ENCODE results near the gene CCDC154.

CCDC154 gene

DNA sequence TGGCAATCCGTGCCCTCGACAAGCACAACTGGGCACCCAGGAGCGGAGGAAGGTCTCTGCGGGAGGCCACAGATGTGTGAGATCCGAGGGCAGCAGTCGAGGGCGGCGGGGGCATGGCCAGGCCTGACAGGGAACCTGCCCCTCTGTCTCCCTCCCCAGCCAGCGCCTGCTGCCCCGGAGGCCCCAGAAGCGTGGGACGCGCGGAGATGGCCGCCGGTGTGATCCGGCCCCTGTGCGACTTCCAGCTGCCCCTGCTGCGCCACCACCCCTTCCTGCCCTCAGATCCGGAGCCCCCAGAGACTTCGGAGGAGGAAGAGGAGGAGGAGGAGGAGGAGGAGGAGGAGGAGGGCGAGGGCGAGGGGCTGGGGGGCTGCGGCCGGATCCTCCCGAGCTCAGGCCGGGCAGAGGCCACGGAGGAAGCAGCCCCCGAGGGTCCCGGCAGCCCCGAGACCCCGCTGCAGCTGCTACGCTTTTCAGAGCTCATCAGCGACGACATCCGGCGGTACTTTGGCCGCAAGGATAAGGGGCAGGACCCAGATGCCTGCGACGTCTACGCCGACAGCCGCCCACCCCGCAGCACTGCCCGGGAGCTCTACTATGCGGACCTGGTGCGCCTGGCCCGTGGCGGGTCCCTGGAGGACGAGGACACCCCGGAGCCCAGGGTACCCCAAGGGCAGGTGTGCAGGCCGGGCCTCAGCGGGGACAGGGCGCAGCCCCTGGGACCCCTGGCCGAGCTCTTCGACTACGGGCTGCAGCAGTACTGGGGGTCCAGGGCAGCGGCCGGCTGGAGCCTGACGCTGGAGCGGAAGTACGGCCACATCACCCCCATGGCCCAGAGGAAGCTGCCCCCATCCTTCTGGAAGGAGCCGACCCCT is 11.7 kb downstream of the CCDC154 start:
- Histone ChIP-seq H3K27ac (no peak overlapping the region), H3K27me3 (replicated peaks) (peaks cover 7% of the 10 kb centered on the region), H3K36me3 (replicated peaks) (no peaks in the 10 kb centered on the region), H3K4me3 (ENCODE audit: low read depth, low read length) (no peak overlapping the region)
- DNase-seq: no peak
- no peak for TF ChIP-seq CTCF (IDR thresholded peaks at IDR 0.05; ENCODE audit: low read depth, low read length, missing control alignments)
- in situ Hi-C loops (cut with HindIII; ENCODE audit: low pct_ligation_motif_present, low sequenced_read_pairs): no loop called here

GRCh38 chr16:1431497-1432270 is 12.7 kb downstream of the CCDC154 start:
- in situ Hi-C loops (cut with HindIII; ENCODE audit: low pct_ligation_motif_present, low sequenced_read_pairs): no loop called here
- no peak for DNase-seq
- Histone ChIP-seq H3K27me3 (replicated peaks) (peaks cover 7% of the 10 kb centered on the region), H3K27ac (no peak overlapping the region), H3K36me3 (replicated peaks) (no peaks in the 10 kb centered on the region), H3K4me3 (ENCODE audit: low read depth, low read length) (no peak overlapping the region)
- no peak for TF ChIP-seq CTCF (IDR thresholded peaks at IDR 0.05; ENCODE audit: low read depth, low read length, missing control alignments)

- Histone ChIP-seq H3K27me3 (replicated peaks) (peaks cover 7% of the 10 kb centered on the region), H3K36me3 (replicated peaks) (no peaks in the 10 kb centered on the region), H3K27ac (no peak within 1 kb of the TSS), H3K4me3 (ENCODE audit: low read depth, low read length) (no peak within 1 kb of the TSS)
- no peak for TF ChIP-seq CTCF (IDR thresholded peaks at IDR 0.05; ENCODE audit: low read depth, low read length, missing control alignments)
- in situ Hi-C loops (cut with HindIII; ENCODE audit: low pct_ligation_motif_present, low sequenced_read_pairs): no loop called here
- DNase-seq: no peak
Observed at GRCh38 chr16:1430759-1431496, 13.4 kb downstream of the CCDC154 start, which contains the start of gene PERCC1. PERCC1 (plus strand) TSS chr16:1431078; CDS start chr16:1432594, 1,516 bp downstream.

- in situ Hi-C loops (cut with HindIII; ENCODE audit: low pct_ligation_motif_present, low sequenced_read_pairs): no loop called here
- H3K27me3 ChIP-seq (replicated peaks): peaks cover 7% of the 10 kb centered on the region
- no peak for TF ChIP-seq CTCF (IDR thresholded peaks at IDR 0.05; ENCODE audit: low read depth, low read length, missing control alignments)
- no peak for DNase-seq
- no peaks in the 10 kb centered on the region for H3K36me3 ChIP-seq (replicated peaks)
- H3K4me3 ChIP-seq (ENCODE audit: low read depth, low read length): no peak overlapping the region
- H3K27ac ChIP-seq: no peak overlapping the region
Observed at GRCh38 chr16:1430214-1430758, 14.1 kb downstream of the CCDC154 start.

- no peak for TF ChIP-seq CTCF (IDR thresholded peaks at IDR 0.05; ENCODE audit: low read depth, low read length, missing control alignments)
Observed at GRCh38 chr16:1429631-1430030, 14.7 kb downstream of the CCDC154 start.

More at GRCh38 chr16:1429631-1430030, 14.7 kb downstream of the CCDC154 start:
- in situ Hi-C loops (cut with HindIII; ENCODE audit: low pct_ligation_motif_present, low sequenced_read_pairs): no loop called here
- Histone ChIP-seq H3K36me3 (replicated peaks) (no peaks in the 10 kb centered on the region), H3K27ac (no peak overlapping the region), H3K4me3 (ENCODE audit: low read depth, low read length) (no peak overlapping the region), H3K27me3 (replicated peaks) (peaks cover 7% of the 10 kb centered on the region)
- no peak for DNase-seq
